H1 (cell line): ENCODE results near the gene GALNT5. TPM values are rescaled to one million over a fixed set of nuclear protein-coding genes. Genes with fewer than 3 reads are reported as not detected.

Experiments
- CTCF ChIA-PET: fragments of 300-600 bp; sonication (Branson Sonifier 250); formaldehyde crosslinking; loops from one replicate; lab custom pipeline; 2021; ENCODE audit not compliant: partially characterized antibody; lab: Charles Lee
- POLR2A ChIA-PET: fragments of 300-600 bp; sonication (Branson Sonifier 250); formaldehyde crosslinking; loops from one replicate; lab custom pipeline; 2021; ENCODE audit warnings: inconsistent platforms; ENCODE audit not compliant: partially characterized antibody; lab: Charles Lee
- DNase-seq, 2 experiments: peaks; one replicate each; pipeline versions ENCODE4 v3.0.0 to v3.0.0-alpha.2; 2010 to 2022; ENCODE audit warnings: low spot score in 2 of 2, low read depth in 1 of 2, mixed read lengths in 1 of 2
- FAIRE-seq: peaks from 2 replicates; lab custom pipeline; 2011; peaks lifted over from hg19 to GRCh38; lab: Jason Lieb, UNC
- H2AFZ ChIP-seq: 2 replicates; pipeline ENCODE4 v1.8.1; 2012; ENCODE audit warnings: low read length, inconsistent platforms
- H2AK5ac ChIP-seq: 2 replicates; pipeline ENCODE4 v1.6.1; 2013; ENCODE audit warnings: low read depth, low read length
- H2BK120ac ChIP-seq: replicated peaks from 2 replicates; pipeline ENCODE3; 2013; ENCODE audit warnings: low read depth, low read length, inconsistent platforms
- H2BK12ac ChIP-seq: 2 replicates; pipeline ENCODE4 v1.6.1; 2013; ENCODE audit warnings: low read depth, low read length
- H2BK15ac ChIP-seq: 2 replicates; pipeline ENCODE4 v1.6.1; 2013; ENCODE audit warnings: low read length
- H2BK20ac ChIP-seq: 2 replicates; pipeline ENCODE4 v1.6.1; 2013; ENCODE audit warnings: low read length
- H2BK5ac ChIP-seq: 2 replicates; pipeline ENCODE4 v1.6.1; 2013; ENCODE audit warnings: low read depth, low read length
- H3K14ac ChIP-seq: 2 replicates; pipeline ENCODE4 v1.6.1; 2013; ENCODE audit warnings: inconsistent platforms; ENCODE audit not compliant: insufficient read length
- H3K18ac ChIP-seq: 2 replicates; pipeline ENCODE4 v1.6.1; 2013; ENCODE audit warnings: low read length; ENCODE audit errors: extremely low read depth
- H3K23ac ChIP-seq: 2 replicates; pipeline ENCODE4 v1.6.1; 2013; ENCODE audit warnings: inconsistent platforms; ENCODE audit not compliant: insufficient read length
- H3K23me2 ChIP-seq: 2 replicates; pipeline ENCODE4 v1.6.1; 2013; ENCODE audit warnings: low read depth, low read length
- H3K27ac ChIP-seq: 2 replicates; pipeline ENCODE4 v1.6.1; 2011; ENCODE audit warnings: low read depth, low read length, inconsistent platforms
- H3K27me3 ChIP-seq, 4 experiments: replicated peaks in 1 of 4; 1 replicate in 1 of 4; 2 replicates in 3 of 4; pipeline versions ENCODE4 v1.6.1 to v1.8.1; 2011 to 2013; ENCODE audit warnings: low read length in 3 of 4, mild to moderate bottlenecking in 3 of 4, inconsistent platforms in 2 of 4, mixed read lengths in 2 of 4, moderate library complexity in 1 of 4; ENCODE audit not compliant: control insufficient read depth in 3 of 4, insufficient read depth in 3 of 4; ENCODE audit errors: extremely low read depth in 1 of 4
- H3K36me3 ChIP-seq, 4 experiments: 2 replicates each; pipeline versions ENCODE4 v1.6.1 to v1.8.1; 2011 to 2013; ENCODE audit warnings: mild to moderate bottlenecking in 4 of 4, low read length in 3 of 4, moderate library complexity in 2 of 4, control low read depth in 1 of 4, inconsistent platforms in 1 of 4; ENCODE audit not compliant: insufficient read depth in 4 of 4, control insufficient read depth in 2 of 4
- H3K4ac ChIP-seq: replicated peaks from 2 replicates; pipeline ENCODE3; 2013; ENCODE audit warnings: low read length, low read depth, mixed read lengths, inconsistent platforms; ENCODE audit not compliant: insufficient read length
- H3K4me1 ChIP-seq, 4 experiments: replicated peaks in 1 of 4; 1 replicate in 1 of 4; 2 replicates in 3 of 4; pipeline versions ENCODE4 v1.6.1 to v1.8.1; 2011 to 2013; ENCODE audit warnings: low read length in 3 of 4, inconsistent platforms in 2 of 4, mixed read lengths in 1 of 4; ENCODE audit not compliant: insufficient read depth in 4 of 4, control insufficient read depth in 3 of 4
- H3K4me2 ChIP-seq, 2 experiments: 2 replicates each; pipeline versions ENCODE4 v1.6.1 to v1.8.1; 2011 to 2013; ENCODE audit warnings: low read depth in 2 of 2, low read length in 2 of 2, control low read depth in 1 of 2, inconsistent platforms in 1 of 2, mild to moderate bottlenecking in 1 of 2; ENCODE audit not compliant: insufficient read depth in 1 of 2
- H3K4me3 ChIP-seq, 4 experiments: fragments of 200-600, 300-600 bp in 1 of 4; sonication (generic), shearing (Covaris generic), sonication (Bioruptor Twin) in 1 of 4; 2 replicates each; pipeline versions ENCODE4 v1.5.1 to v1.8.1; 2011 to 2016; ENCODE audit warnings: low read length in 4 of 4, low read depth in 3 of 4, control low read depth in 2 of 4, inconsistent platforms in 2 of 4, mild to moderate bottlenecking in 2 of 4, mixed read lengths in 1 of 4, moderate library complexity in 1 of 4; ENCODE audit not compliant: insufficient read depth in 2 of 4; ENCODE audit errors: extremely low read depth in 1 of 4
- H3K56ac ChIP-seq: replicated peaks from 2 replicates; pipeline ENCODE3; 2013; ENCODE audit warnings: low read depth, mild to moderate bottlenecking, mixed read lengths, low read length, inconsistent platforms; ENCODE audit not compliant: insufficient read length
- H3K79me1 ChIP-seq: 2 replicates; pipeline ENCODE4 v1.6.1; 2013; ENCODE audit warnings: low read depth, low read length, control low read depth
- H3K79me2 ChIP-seq, 2 experiments: 2 replicates each; pipeline versions ENCODE4 v1.6.1 to v1.8.1; 2012 to 2013; ENCODE audit warnings: low read length in 2 of 2, mild to moderate bottlenecking in 2 of 2, inconsistent platforms in 1 of 2; ENCODE audit not compliant: insufficient read depth in 2 of 2, control insufficient read depth in 1 of 2
- H3K9ac ChIP-seq, 4 experiments: replicated peaks in 1 of 4; 1 replicate in 1 of 4; 2 replicates in 3 of 4; pipeline versions ENCODE4 v1.6.1 to v1.8.1; 2011 to 2013; ENCODE audit warnings: low read depth in 3 of 4, low read length in 3 of 4, control low read depth in 2 of 4, mild to moderate bottlenecking in 2 of 4, moderate library complexity in 2 of 4, inconsistent platforms in 1 of 4; ENCODE audit errors: extremely low read depth in 1 of 4
- H3K9me3 ChIP-seq, 2 experiments: 2 replicates each; pipeline versions ENCODE4 v1.6.1 to v1.8.1; 2012 to 2013; ENCODE audit warnings: mild to moderate bottlenecking in 2 of 2, moderate library complexity in 2 of 2, control low read depth in 1 of 2, inconsistent platforms in 1 of 2, low read depth in 1 of 2, low read length in 1 of 2, mixed read lengths in 1 of 2; ENCODE audit not compliant: insufficient read depth in 2 of 2
- H4K20me1 ChIP-seq, 2 experiments: replicated peaks in 1 of 2; 2 replicates each; pipeline versions ENCODE3 to v1.8.1; 2011 to 2013; ENCODE audit warnings: inconsistent platforms in 2 of 2, low read length in 2 of 2, mild to moderate bottlenecking in 1 of 2; ENCODE audit not compliant: insufficient read depth in 2 of 2, control insufficient read depth in 1 of 2
- H4K5ac ChIP-seq: 2 replicates; pipeline ENCODE4 v1.6.1; 2013; ENCODE audit warnings: low read length, low read depth, mixed read lengths, inconsistent platforms; ENCODE audit not compliant: insufficient read length
- H4K8ac ChIP-seq: 2 replicates; pipeline ENCODE4 v1.8.0; 2013; ENCODE audit warnings: mild to moderate bottlenecking, moderate library complexity, low read length, inconsistent platforms; ENCODE audit not compliant: insufficient read depth; ENCODE audit errors: extremely low read depth
- H4K91ac ChIP-seq: replicated peaks from 2 replicates; pipeline ENCODE3; 2013; ENCODE audit warnings: low read length, mixed read lengths, inconsistent platforms; ENCODE audit not compliant: insufficient read length
- RNF2 ChIP-seq: fragments of 200-900, 300-1000 bp; sonication (generic); IDR thresholded peaks from 2 replicates; pipeline ENCODE4 v1.7.1; 2016; ENCODE audit warnings: borderline replicate concordance, low read depth, mild to moderate bottlenecking, antibody characterized with exemption, low read length; ENCODE audit not compliant: poor library complexity, severe bottlenecking; ENCODE audit errors: missing control alignments
- WGBS, 2 experiments: shearing (Covaris generic) in 1 of 2; methylation state at CpG; one replicate each; pipeline versions ENCODE4 v1.1.6 to v1.1.7; 2013 to 2015; ENCODE audit warnings: low lambda C conversion rate in 2 of 2, mixed read lengths in 2 of 2, inconsistent platforms in 1 of 2, low coverage in 1 of 2, missing lambda C conversion rate in 1 of 2; ENCODE audit not compliant: insufficient replicate concordance in 2 of 2, insufficient coverage in 1 of 2, insufficient read length in 1 of 2; ENCODE audit errors: extremely low coverage in 1 of 2, missing lambda C conversion rate in 1 of 2; 5-methylcytosine and 5-hydroxymethylcytosine counted together
- polyA plus RNA-seq, 7 experiments: library from polyadenylated mRNA; depleted of rRNA in 3 of 7; stranded (reverse) in 5 of 7; unstranded in 2 of 7; fragments of >200 nt in 5 of 7; fragments of 200-250 nt in 2 of 7; gene quantifications; 1 replicate in 5 of 7; 2 replicates in 1 of 7; 4 replicates in 1 of 7; pipeline versions ENCODE4 v1.2.1 to v1.2.3, GENCODE V29; 2011 to 2013; ENCODE audit warnings: missing spikeins in 2 of 7, mixed read lengths in 2 of 7
- total RNA-seq: library from RNA; stranded (reverse); fragmentation: NEBNext Ultra II Directional; extraction: Animal tissue kit (Norgen Biotek cat#: 25700); gene quantifications from 2 replicates; pipeline ENCODE4 v1.2.1, GENCODE V29; 2021
- TF ChIP-seq, protein P1 (sequence below): IDR thresholded peaks from 2 replicates; pipeline ENCODE4 v1.6.1; 2011; ENCODE audit warnings: low read depth, mild to moderate bottlenecking, low read length; ENCODE audit not compliant: insufficient read depth

Gene GALNT5
- total and polyA plus RNA-seq, 2 of the 8 experiments (the other 6 are each of a cell fraction or from before 2014, with no cell fraction given), result 0.02 to 0.06 TPM

DNA sequence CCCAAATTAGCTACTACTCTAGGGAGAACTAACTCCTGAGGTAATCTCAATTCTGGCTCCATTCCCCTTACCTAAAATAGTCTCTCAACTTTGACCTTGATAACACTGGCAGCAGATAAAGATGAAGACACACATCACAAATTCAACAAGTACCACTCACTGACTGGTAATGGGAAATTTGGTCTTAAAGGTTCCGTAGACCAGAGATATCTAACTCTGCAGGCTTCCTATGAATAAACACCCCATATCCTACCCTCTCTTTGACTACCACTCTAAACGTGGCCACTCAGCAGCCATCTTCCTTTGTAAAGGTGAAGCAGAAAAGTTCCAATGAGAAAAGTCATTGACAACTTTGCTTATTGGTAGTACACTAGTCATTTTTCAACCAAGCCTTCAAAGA, 38.6 kb upstream of the GALNT5 start:
- Histone ChIP-seq H2BK15ac (no peak overlapping the region), H4K5ac (no peak overlapping the region), H3K4me2 (no peak overlapping the region), H3K79me2 (no peaks in the 10 kb centered on the region), H3K36me3 (no peaks in the 10 kb centered on the region), H3K18ac (no peak overlapping the region), H2BK20ac (no peak overlapping the region), H2BK120ac (no peak overlapping the region), H4K91ac (no peak overlapping the region), H4K20me1 (no peaks in the 10 kb centered on the region), H3K14ac (no peak overlapping the region), H4K8ac (no peak overlapping the region), H3K4me1 (no peaks in the 10 kb centered on the region), H3K4ac (no peak overlapping the region), H3K4me3 (no peak overlapping the region), H2AFZ (no peak overlapping the region), H3K27ac (no peak overlapping the region), H2BK12ac (no peak overlapping the region), H3K23me2 (no peaks in the 10 kb centered on the region), H3K27me3 (no peaks in the 10 kb centered on the region), H3K56ac (no peak overlapping the region), H2BK5ac (no peak overlapping the region), H2AK5ac (no peak overlapping the region), H3K79me1 (no peaks in the 10 kb centered on the region), H3K23ac (no peak overlapping the region), H3K9ac (no peak overlapping the region), H3K9me3 (no peaks in the 10 kb centered on the region)
- TF ChIP-seq, protein P1, sequence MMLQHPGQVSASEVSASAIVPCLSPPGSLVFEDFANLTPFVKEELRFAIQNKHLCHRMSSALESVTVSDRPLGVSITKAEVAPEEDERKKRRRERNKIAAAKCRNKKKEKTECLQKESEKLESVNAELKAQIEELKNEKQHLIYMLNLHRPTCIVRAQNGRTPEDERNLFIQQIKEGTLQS, result no peak
- TF ChIP-seq RNF2, result no peak
- 88% methylated on average over 2 of the region's 2 CpGs; no CpG with 5 or more reads in 1 of the 2 experiments for WGBS, 2 experiments
- POLR2A ChIA-PET, result no interaction called here
- DNase-seq (no peak), FAIRE-seq (no peak)
- CTCF ChIA-PET, result no interaction called here
